Measurements from ENCODE around the gene PPARGC1A.

PPARGC1A gene

GRCh38 chr4:23774909-23775308 lies 114.9 kb downstream of the PPARGC1A start:
- no peak for DNase-seq (ENCODE audit: low read depth)

DNA sequence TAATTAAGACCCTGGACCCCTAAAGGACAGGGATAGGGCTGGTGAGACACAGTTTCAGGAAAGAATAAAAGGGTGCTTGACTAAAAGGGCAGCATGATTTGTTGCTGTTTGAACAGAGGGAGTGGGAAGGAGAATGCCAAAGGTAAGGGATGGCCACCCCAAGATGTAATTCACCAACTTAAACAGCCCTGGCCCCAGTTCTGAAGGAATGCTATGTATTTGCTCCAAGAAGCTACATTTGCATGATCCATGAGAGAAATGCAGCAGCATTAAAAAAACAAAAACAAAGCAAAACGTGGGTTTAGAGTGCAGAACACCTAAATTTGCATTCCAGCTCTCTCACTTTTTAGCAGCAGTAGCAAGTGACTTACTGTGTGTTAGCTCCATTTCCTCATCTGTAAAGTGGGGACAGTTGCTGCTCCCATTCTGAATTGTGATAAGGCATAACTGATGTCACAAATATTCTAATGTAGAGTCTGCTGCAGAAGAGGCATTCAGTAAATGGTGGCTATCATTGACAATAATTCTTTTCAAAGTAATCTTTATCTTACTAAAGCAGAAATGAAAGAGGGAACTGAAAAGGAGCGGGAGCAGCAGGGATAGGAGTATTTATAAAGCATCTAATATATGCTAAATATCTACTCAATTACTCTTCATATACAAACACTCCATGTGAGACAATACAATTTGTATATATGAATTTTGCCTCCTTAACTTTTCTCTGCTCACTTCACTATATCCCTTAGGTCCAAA lies 115.8 kb downstream of the PPARGC1A start:
- no peak for DNase-seq (ENCODE audit: low read depth)

- no peak for DNase-seq (ENCODE audit: low read depth)
Measured at GRCh38 chr4:23770011-23770410, 119.8 kb downstream of the PPARGC1A start.

GRCh38 chr4:23769406-23769805 lies 120.4 kb downstream of the PPARGC1A start:
- DNase-seq (ENCODE audit: low read depth) = no peak

- DNase-seq (ENCODE audit: low read depth) = no peak
Measured at GRCh38 chr4:23768541-23768940, 121.3 kb downstream of the PPARGC1A start.

DNA sequence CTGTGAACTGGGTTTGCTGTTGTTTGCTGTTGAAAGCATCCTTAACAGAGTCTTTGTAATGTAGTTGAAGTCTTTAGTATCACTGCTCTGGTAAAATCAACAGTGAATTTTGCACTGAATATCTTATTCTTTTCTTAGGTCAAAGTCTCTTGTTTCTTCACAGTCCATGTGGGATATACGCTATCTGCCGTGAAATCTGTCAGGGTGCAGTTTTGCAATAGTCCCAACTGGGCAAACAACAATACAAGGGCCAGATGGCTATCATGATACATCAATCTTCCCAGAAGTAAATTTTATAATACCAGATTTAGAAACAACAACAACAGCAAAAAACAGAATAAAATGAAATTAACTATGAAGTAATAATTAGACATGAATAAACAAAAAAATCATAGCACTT lies 123.5 kb downstream of the PPARGC1A start:
- DNase-seq (ENCODE audit: low read depth) = no peak

- no peak for DNase-seq (ENCODE audit: low read depth)
Measured at GRCh38 chr4:23763559-23763958, 126.3 kb downstream of the PPARGC1A start.

DNA sequence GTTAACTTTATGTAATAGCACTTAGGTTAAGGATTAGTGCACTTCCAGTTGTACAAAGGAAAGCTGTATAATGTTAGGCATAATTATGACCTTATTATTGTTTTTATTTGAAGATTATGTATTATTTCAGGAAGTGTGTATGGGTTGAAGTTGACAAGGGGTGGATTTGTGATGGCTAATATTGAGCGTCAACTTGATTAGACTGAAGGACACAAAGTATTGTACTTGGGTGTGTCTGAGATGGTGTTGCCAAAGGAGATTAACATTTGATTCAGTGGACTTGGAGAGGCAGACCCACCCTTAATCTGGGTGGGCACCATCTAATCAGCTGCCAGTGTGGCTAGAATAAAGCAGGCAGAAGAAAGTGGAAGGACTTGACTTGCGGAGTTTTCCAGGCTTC lies 127.3 kb downstream of the PPARGC1A start:
- DNase-seq (ENCODE audit: low read depth) = no peak

DNA sequence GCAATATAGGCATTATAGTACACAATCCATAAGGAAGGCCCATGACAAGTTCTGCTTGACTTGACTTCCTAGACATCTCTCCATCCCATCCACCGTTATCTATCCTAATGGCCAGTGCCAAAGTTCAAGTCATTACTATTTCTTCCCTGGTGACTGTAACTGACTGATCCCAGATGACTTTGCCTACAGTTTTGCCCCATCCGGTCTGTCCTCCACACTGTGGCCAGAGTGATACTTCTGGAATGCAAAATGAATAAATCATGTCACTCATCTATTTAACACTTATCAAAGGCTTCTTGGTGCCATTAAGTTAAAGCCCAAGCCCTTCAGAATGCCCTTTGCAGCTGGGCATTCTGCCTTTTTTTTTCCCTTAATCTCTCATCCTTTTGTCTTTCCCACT lies 130.8 kb downstream of the PPARGC1A start:
- DNase-seq (ENCODE audit: low read depth) = no peak

GRCh38 chr4:23754688-23755087 lies 135.2 kb downstream of the PPARGC1A start:
- no peak for DNase-seq (ENCODE audit: low read depth)

DNA sequence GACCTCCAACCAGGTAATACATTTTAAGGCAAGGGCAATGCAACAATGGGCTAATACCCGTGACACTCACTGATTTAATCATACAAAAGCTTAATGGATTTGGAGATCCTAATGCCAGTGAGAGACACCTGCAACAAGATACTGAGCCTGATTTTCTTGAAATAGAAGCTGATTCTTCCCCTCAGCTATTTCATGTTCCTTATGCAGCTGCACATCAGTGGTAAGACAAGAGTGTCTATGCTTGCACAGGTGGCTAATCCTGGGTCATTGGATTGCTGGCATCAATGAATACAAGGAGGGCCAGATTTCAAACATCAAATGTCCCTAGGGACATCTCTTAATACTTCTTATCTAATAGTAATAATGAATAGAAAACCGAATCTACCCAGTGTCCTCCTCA lies 139.7 kb downstream of the PPARGC1A start:
- no peak for DNase-seq (ENCODE audit: low read depth)

GRCh38 chr4:23747281-23747735 lies 142.5 kb downstream of the PPARGC1A start:
- no peak for DNase-seq (ENCODE audit: low read depth)

DNA sequence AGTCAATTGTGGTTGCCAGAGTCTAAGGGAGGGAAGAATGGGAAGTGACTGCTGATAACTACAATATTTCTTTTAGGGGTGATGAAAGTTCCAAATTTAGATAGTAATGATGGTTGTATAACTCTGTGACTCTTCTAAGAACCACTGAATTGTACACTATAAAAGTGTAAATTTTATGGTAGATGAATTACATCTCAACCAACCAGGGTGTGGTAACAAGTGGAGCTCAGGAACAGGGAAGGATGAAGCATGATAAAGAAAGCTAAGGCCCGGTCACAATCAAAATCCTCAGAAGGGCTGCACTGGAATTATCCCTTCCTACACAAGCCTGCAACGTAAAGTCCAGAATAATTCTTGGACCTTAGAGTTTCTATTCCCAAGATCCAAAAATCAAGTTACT lies 143.2 kb downstream of the PPARGC1A start:
- DNase-seq (ENCODE audit: low read depth) = no peak

DNA sequence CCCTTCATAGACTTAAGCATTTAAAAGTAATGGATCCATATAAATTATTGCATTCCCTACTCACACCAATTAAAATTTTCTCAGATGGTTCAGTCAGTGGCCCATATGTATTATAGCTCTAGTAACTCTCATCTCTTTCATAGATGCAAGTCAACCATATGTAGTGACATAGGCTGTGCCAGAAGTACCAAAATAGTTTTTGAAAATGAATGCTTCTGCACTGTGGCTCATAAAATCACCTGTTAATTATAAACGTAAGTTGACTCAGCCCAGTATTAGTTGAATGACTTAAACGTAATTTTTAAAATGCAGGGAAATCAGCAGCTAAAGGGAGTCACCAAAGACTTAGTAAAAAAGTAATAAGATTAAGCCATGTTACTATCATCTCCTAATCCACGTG lies 143.8 kb downstream of the PPARGC1A start:
- no peak for DNase-seq (ENCODE audit: low read depth)

- no peak for DNase-seq (ENCODE audit: low read depth)
Measured at GRCh38 chr4:23745377-23745776, 144.5 kb downstream of the PPARGC1A start.
